ENCODE data around the gene TNFAIP1. TPM values are rescaled to one million over a fixed set of nuclear protein-coding genes. Genes with fewer than 3 reads are reported as not detected.

TNFAIP1 gene
- total RNA-seq, 1 donor from 2014 or later: 32.6 TPM

- DNase-seq: no peak
- ATAC-seq: no peak
- intact Hi-C loops (cut with micrococcal nuclease): no loop called here
These were observed 32.2 kb downstream of the TNFAIP1 start for GRCh38 chr17:28367641-28368305.

GRCh38 chr17:28368306-28368831 lies 32.8 kb downstream of the TNFAIP1 start:
- DNase-seq (no peak), ATAC-seq (no peak)
- intact Hi-C loops (cut with micrococcal nuclease): no loop called here

GRCh38 chr17:28368915-28369683 lies 33.5 kb downstream of the TNFAIP1 start:
- ATAC-seq (no peak), DNase-seq (no peak)
- intact Hi-C loops (cut with micrococcal nuclease): no loop called here

- no peak for ATAC-seq
- intact Hi-C loops (cut with micrococcal nuclease): no loop called here
- no peak for DNase-seq
These were observed 34.1 kb downstream of the TNFAIP1 start for GRCh38 chr17:28369684-28370034.

- ATAC-seq: peak; percentile 51
- intact Hi-C loops (cut with micrococcal nuclease): no loop called here
- peak; percentile 61 for DNase-seq
These were observed 34.6 kb downstream of the TNFAIP1 start, which contains the start of gene VTN for GRCh38 chr17:28370035-28370743. Gene VTN, minus strand, starts transcription at chr17:28370307. Its CDS starts 104 bp downstream, at chr17:28370203.

GRCh38 chr17:28370744-28371103 lies 35.2 kb downstream of the TNFAIP1 start:
- intact Hi-C loops (cut with micrococcal nuclease): no loop called here
- ATAC-seq (no peak), DNase-seq (no peak)

GRCh38 chr17:28371245-28372202 lies 36.0 kb downstream of the TNFAIP1 start, which contains the start of gene SARM1:
Gene SARM1, plus strand, starts transcription at chr17:28371694. Its CDS starts 339 bp downstream, at chr17:28372033.
- DNase-seq (peak; percentile 92), ATAC-seq (peak; percentile 91)
- intact Hi-C loops (cut with micrococcal nuclease): no loop called here

- peak; percentile 7 for ATAC-seq
- DNase-seq: peak; percentile 52
- intact Hi-C loops (cut with micrococcal nuclease): no loop called here
These were observed 36.8 kb downstream of the TNFAIP1 start for GRCh38 chr17:28372203-28372944.

GRCh38 chr17:28372945-28373274 lies 37.3 kb downstream of the TNFAIP1 start:
- DNase-seq (no peak), ATAC-seq (no peak)
- intact Hi-C loops (cut with micrococcal nuclease): no loop called here

- DNase-seq (no peak), ATAC-seq (no peak)
- intact Hi-C loops (cut with micrococcal nuclease): no loop called here
These were observed 44.5 kb downstream of the TNFAIP1 start for GRCh38 chr17:28379814-28380801.

- ATAC-seq (peak; percentile 35), DNase-seq (peak; percentile 49)
These were observed 45.7 kb downstream of the TNFAIP1 start for GRCh38 chr17:28381141-28381825.

GRCh38 chr17:28384281-28385036 lies 48.9 kb downstream of the TNFAIP1 start:
- intact Hi-C loops (cut with micrococcal nuclease): no loop called here
- ATAC-seq (peak; percentile 88), DNase-seq (peak; percentile 65)

More at GRCh38 chr17:28381141-28381825, 45.7 kb downstream of the TNFAIP1 start:
- intact Hi-C loops (cut with micrococcal nuclease): no loop called here

GRCh38 chr17:28385037-28385400 lies 49.5 kb downstream of the TNFAIP1 start:
- intact Hi-C loops (cut with micrococcal nuclease): no loop called here

GRCh38 chr17:28385406-28385805 lies 49.8 kb downstream of the TNFAIP1 start:
- ATAC-seq (no peak), DNase-seq (no peak)
- intact Hi-C loops (cut with micrococcal nuclease): no loop called here

More at GRCh38 chr17:28385037-28385400, 49.5 kb downstream of the TNFAIP1 start:
- no peak for DNase-seq
- peak; percentile 32 for ATAC-seq

GRCh38 chr17:28386391-28386790 lies 50.8 kb downstream of the TNFAIP1 start:
- no peak for ATAC-seq
- intact Hi-C loops (cut with micrococcal nuclease): no loop called here
- no peak for DNase-seq

- intact Hi-C loops (cut with micrococcal nuclease): no loop called here
- no peak for DNase-seq
- ATAC-seq: no peak
These were observed 52.5 kb downstream of the TNFAIP1 start for GRCh38 chr17:28388106-28388505.

Data from left ventricle myocardium superior (tissue), 1 donor.